LHCN-M2 (cell line): ENCODE measurements around the gene CBL. TPM values are rescaled to one million over a fixed set of nuclear protein-coding genes. Genes with fewer than 3 reads are reported as not detected.
"Not testable (repeated sequence)": the region's sequence is repeated elsewhere in the genome, so short reads cannot be mapped to it uniquely, and the experiment has no call there.

ENCODE experiments used
- DNase-seq: peaks from one replicate; pipeline ENCODE4 v3.0.0-alpha.2; 2012; ENCODE audit warnings: low read depth
- total RNA-seq: library from RNA; depleted of rRNA; stranded (reverse); fragments of >200 nt; gene quantifications from 2 replicates; pipeline ENCODE4 v1.2.3, GENCODE V29; 2014

Gene CBL
- total RNA-seq, 1 experiment from 2014 or later, result 18.3 TPM

DNA sequence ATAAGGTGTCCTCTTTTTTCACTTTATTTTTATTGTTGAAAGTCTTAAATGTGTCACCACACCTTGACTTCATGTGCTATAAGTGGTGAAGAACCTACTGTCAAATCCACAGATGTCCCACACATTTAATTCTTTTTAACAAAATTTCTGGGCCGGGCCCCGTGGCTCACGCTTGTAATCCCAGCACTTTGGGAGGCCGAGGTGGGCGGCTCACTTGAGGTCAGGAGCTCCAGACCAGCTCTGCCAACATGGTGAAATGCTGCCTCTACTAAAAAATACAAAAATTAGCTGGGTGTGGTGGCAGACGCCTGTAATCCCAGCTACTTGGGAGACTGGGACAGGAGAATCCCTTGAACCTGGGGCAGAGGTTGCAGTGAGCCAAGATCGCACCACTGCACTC is 3.0 kb downstream of the CBL start:
- DNase-seq, result no peak

GRCh38 chr11:119210050-119210449 is 3.9 kb downstream of the CBL start:
- DNase-seq, result no peak

DNA sequence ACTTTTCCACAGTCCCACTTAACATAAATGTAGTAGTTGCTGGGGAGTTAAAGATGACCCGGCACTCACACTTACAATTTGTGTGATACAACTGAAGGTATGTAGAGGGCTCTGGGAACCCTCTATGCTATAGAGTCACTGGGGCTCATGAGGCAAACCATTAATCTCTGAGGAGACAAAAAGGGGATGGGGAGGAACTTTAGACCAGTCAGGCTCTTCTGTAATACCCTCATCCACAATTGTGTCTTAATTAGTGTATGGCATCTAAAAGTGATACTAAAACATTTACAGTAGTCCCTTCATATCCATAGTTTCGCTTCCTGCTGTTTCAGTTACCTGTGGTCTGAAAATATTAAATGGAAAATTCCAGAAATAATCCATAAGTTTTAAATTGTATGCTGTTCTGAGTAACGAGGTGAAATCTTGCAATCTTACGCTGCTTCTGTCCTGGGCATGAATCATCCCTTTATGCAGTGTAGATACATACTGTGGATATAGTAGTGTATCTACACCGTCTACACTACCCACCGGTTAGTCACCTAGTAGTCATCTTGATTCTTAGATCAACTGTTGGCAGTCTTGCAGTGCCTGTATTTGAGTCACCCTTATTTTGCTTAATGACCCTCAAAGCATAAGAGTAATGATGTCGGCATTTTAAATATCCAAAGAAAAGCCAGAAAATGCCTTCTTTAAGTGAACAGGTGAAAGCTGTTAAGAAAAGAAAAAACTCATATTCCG is 12.2 kb downstream of the CBL start:
- DNase-seq, result peak; percentile 97

DNA sequence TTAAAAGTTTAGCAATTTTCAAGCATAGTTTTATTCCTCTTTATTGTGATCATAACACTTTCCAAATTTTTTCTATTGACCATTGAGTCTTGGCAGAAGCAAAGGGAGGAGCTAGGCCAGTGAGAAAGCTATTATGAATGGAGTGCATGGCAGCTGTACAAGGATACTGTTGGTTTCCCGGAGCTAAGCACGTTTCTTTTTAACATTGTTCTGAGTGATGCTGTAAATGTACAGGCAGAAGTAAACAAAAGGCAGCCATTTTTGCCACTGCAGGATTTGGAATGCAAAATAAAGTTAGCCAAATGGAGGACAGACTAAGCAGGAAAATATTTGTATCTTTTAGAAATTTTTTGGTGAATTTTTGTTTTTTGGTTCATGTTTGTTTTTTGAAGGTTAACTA is 16.2 kb downstream of the CBL start:
- peak; percentile 69 for DNase-seq

- no peak for DNase-seq
Measured at GRCh38 chr11:119222891-119223290, 16.8 kb downstream of the CBL start.

GRCh38 chr11:119223856-119224255 is 17.7 kb downstream of the CBL start:
- peak; percentile 24 for DNase-seq

- DNase-seq, result not testable (repeated sequence)
Measured at GRCh38 chr11:119228535-119229287, 22.6 kb downstream of the CBL start.

DNA sequence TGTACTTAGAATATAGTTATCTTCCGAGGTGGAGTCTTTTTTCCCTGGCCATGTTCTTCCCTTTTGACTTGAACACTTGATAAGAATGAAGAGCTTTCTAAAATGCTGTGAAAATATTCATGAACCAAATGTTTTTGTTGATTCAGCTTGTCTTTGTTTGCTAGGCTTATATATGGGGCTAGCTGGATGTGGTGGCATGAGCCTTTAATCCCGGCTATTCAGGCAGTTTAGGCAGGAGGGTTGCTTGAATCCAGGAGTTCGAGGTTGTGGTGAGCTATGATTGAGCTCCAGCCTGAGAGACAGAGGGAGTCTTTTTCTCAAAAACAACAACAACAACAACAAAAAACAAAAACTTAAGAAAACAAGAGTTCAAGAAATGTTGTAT is 23.1 kb downstream of the CBL start:
- DNase-seq, result no peak

DNA sequence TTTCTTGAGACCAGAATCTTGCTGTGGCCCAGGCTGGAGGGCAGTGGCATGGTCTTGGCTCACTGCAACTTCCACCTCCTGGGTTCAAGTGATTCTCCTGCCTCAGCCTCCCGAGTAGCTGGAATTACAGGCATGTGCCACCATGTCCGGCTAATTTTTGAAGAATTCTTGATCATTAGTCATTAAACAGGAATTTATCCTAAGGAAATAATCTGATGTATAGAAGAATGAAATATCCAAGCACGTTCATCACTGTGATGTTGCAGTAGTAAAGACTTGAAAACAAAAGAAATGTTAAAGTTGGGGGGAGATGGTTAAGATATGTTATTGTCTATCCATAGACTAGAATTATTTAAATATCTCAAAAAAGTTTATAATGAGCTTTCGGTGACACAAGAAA is 23.6 kb downstream of the CBL start:
- DNase-seq, result no peak

- DNase-seq, result peak; percentile 3
Measured at GRCh38 chr11:119236490-119236889, 30.4 kb downstream of the CBL start.

- peak; percentile 26 for DNase-seq
Measured at GRCh38 chr11:119236891-119237290, 30.8 kb downstream of the CBL start.

DNA sequence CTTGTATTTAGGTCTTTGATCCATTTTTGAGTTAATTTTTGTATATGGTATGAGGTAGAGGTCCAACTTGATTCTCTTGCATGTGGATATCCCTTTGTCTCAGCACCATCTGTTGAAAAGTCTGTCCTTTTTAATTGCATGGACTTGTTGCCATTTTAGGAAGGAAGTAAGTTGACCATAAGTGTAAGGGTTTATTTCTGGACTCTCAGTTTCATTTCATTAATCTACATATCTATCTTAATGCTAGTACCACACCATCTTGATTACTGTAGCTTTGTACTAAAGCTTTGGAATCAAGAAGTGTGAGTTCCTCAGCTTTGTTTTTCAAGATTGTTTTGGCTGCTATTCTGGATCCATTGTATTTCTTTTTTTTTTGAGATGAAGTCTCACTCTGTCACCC is 31.4 kb downstream of the CBL start:
- DNase-seq, result no peak

DNA sequence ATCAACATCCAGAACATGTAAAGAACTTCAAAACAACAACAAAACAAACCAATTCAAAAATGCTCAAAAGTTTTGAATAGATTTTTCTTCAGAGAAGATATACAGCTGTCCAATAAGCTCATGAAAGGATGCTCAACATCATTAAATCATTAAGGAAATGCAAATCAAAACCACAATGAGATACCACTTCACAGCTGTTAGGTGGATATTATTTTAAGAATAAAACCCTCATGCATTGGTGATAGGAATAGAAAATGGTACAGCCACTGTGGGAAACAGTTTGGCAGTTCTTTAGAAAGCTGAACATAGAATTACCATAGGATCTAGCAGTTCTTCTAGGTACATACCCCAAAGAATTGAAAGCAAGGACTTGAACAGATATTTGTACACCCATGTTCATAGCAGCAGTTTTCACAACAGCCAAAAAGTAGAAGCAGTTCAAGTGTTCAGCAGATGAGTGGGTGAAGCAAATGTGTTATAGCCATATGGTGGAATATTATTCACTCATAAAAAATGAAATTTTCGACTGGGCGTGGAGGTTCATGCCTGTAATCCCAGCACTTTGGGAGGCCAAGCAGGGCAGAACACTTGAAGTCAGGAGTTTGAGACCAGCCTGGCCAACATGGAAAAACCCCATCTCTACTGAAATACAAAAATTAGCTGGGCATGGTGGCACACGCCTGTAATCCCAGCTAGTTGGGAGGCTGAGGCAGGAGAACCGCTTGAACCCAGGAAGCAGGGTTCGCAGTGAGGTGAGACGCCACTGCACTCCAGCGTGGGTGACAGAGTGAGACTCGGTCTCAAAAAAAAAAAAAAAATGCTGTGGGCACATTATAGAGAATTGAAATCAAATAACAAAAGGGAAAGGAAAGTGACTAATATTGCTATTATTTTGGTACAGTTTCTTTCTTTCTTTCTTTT is 42.9 kb downstream of the CBL start:
- no peak for DNase-seq

DNA sequence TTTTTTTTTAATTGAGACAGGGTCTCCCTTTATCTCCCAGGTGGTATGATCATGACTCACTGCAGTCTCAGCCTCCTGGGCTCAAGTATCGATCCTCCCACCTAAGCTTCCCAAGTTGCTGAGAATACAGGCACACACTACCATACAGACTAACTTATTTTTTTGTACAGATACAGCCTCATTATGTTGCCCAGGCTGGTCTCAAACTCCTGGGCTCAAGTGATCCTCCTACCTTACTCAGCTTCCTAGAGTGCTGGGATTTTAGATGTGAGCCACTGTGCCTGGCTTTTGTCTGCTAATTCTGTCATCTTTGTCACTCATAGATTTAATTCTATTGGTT is 43.5 kb downstream of the CBL start:
- DNase-seq, result no peak

DNA sequence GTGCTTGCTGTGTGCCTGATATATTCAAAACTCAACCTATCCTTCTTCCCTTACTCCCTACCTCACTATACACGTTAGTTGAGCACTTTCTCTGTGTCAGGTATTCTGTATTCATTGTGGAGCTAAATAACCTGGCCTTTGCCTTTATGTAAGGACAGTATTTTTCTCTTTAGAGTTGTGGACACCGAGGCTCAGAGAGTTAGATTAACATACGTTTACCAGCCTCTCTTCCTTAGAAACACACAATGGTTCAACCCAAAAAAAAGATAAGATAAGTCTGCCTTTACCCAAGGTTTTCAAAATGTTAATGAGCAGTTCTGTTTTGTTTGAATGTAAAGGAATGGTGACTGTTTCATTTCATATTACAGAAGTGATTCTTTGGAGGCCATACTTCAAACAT is 45.0 kb downstream of the CBL start:
- no peak for DNase-seq

GRCh38 chr11:119254239-119254638 is 48.1 kb downstream of the CBL start:
- no peak for DNase-seq

DNA sequence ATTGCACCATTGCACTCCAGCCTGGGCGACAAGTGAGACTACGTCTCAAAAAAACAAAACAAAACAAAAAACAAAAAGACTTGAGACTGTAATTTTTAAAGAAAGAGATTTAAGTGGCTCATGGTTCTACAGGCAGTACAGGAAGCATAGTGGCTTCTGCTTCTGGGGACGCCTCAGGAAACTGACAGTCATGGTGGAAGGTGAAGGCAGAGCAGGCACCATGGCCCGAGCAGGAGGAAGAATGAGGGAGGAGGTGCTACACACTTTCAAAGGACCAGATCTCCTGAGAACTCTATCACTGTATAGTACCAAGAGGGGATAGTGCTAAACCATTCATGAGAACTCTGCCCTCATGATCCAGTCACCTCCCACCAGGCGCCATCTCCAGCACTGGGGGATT is 52.0 kb downstream of the CBL start:
- DNase-seq, result no peak

DNA sequence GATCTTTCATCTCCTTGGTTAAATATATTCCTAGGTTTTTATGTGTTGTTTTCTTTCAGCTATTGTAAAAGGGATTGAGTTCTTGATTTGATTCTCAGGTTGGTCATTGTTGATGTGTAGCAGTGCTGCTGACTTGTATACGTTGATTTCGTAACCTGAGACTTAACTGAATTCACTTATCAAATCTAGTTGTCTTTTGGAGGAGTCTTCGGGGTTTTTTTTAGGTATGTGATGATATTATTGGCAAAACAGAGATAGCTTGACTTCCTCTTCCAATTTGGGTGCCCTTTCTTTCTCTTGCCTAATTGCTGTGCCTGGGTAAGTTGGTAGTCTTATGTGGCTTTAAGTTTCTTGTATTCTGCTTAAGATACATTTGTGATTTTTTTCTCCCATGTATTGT is 52.8 kb downstream of the CBL start:
- DNase-seq, result no peak

- peak; percentile 69 for DNase-seq
Measured at GRCh38 chr11:119262668-119263351, 56.7 kb downstream of the CBL start.

GRCh38 chr11:119263352-119263940 is 57.3 kb downstream of the CBL start:
- DNase-seq, result peak; percentile 14

DNA sequence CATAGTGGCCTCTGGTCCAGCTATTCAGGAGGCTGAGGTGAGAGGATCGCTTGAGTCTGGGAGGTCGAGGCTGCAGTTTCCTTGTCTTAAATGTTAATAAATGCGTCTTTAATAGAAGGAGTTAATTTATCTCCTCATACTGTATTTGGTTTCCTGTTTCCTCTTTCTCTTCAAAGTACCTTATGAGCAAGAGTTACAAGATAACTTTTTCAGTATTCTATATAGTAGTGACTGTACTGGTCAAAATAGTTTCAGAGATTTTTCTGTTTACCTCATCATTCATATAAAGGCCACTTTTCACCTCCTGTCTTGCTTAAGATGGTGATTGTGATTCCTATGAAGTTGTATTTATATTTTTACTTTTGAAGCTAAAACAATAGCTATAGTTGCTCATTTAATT is 59.9 kb downstream of the CBL start:
- no peak for DNase-seq
